Endothelial cell of umbilical vein (primary cell): ENCODE data around the gene EFNA5. TPM values are rescaled to one million over a fixed set of nuclear protein-coding genes. Genes with fewer than 3 reads are reported as not detected.

Experiments
- BruUV-seq: library from RNA; stranded (reverse); fragments of 400-500 nt; replicated peaks from 2 replicates; lab custom pipeline; 2021; lab: Mats Ljungman, UMichigan
- CTCF ChIA-PET: fragments of 300-600, 350-600 bp; sonication (Branson Sonifier 250); formaldehyde crosslinking; loops from one replicate; lab custom pipeline; 2021; ENCODE audit warnings: antibody characterized with exemption, inconsistent platforms; lab: Charles Lee
- POLR2A ChIA-PET: fragments of 300-600, 350-600 bp; sonication (Branson Sonifier 250); formaldehyde crosslinking; loops from one replicate; lab custom pipeline; 2021; ENCODE audit warnings: antibody characterized with exemption, inconsistent platforms; lab: Charles Lee
- DNase-seq: peaks from one replicate; pipeline ENCODE4 v3.0.0-alpha.2; 2011; ENCODE audit warnings: low read depth, low spot score
- FAIRE-seq: peaks from 2 replicates; lab custom pipeline; 2011; peaks lifted over from hg19 to GRCh38; lab: Jason Lieb, UNC
- H2AFZ ChIP-seq: 2 replicates; pipeline ENCODE4 v1.6.0; 2012; ENCODE audit warnings: low read depth, low read length, control low read depth, inconsistent platforms
- H3K27ac ChIP-seq: 2 replicates; pipeline ENCODE4 v1.5.1; 2011; ENCODE audit warnings: low read depth, mild to moderate bottlenecking, control low read depth, low read length, moderate library complexity; ENCODE audit not compliant: insufficient read depth
- H3K27me3 ChIP-seq, 2 experiments: 2 replicates each; pipeline versions ENCODE4 v1.6.0 to v1.6.1; 2011; ENCODE audit warnings: low read length in 2 of 2, mixed read lengths in 1 of 2; ENCODE audit not compliant: control insufficient read depth in 2 of 2, insufficient read depth in 2 of 2
- H3K36me3 ChIP-seq, 2 experiments: 2 replicates in 1 of 2; 3 replicates in 1 of 2; pipeline ENCODE4 v1.5.1; 2011; ENCODE audit warnings: low read length in 2 of 2, mild to moderate bottlenecking in 1 of 2, moderate library complexity in 1 of 2; ENCODE audit not compliant: control insufficient read depth in 2 of 2, insufficient read depth in 2 of 2; ENCODE audit errors: extremely low read depth in 1 of 2
- H3K4me1 ChIP-seq: 3 replicates; pipeline ENCODE4 v1.5.1; 2011; ENCODE audit warnings: mild to moderate bottlenecking, low read length; ENCODE audit not compliant: control insufficient read depth, insufficient read depth; ENCODE audit errors: extremely low read depth
- H3K4me2 ChIP-seq: 2 replicates; pipeline ENCODE4 v1.6.1; 2011; ENCODE audit warnings: low read length, control low read depth, mixed read lengths; ENCODE audit not compliant: insufficient read depth
- H3K4me3 ChIP-seq, 3 experiments: fragments of 200-600 bp in 1 of 3; sonication (generic), shearing (Covaris generic) in 1 of 3; replicated peaks in 1 of 3; 2 replicates each; pipeline ENCODE4 v1.5.1; 2011 to 2016; ENCODE audit warnings: control low read depth in 3 of 3, low read length in 3 of 3, mild to moderate bottlenecking in 2 of 3, inconsistent platforms in 1 of 3, low read depth in 1 of 3, moderate library complexity in 1 of 3; ENCODE audit not compliant: insufficient read depth in 1 of 3
- H3K79me2 ChIP-seq: 2 replicates; pipeline ENCODE4 v1.6.0; 2012; ENCODE audit warnings: low read length, inconsistent platforms; ENCODE audit not compliant: control insufficient read depth, insufficient read depth
- H3K9ac ChIP-seq: replicated peaks from 2 replicates; pipeline ENCODE3; 2011; ENCODE audit warnings: low read length, control low read depth; ENCODE audit not compliant: insufficient read depth; ENCODE audit errors: extremely low read depth
- H3K9me1 ChIP-seq: replicated peaks from 3 replicates; pipeline ENCODE4 v1.6.0; 2011; ENCODE audit warnings: mild to moderate bottlenecking, low read length; ENCODE audit not compliant: control insufficient read depth, insufficient read depth; ENCODE audit errors: extremely low read depth
- H3K9me3 ChIP-seq: replicated peaks from 2 replicates; pipeline ENCODE4 v1.5.1; 2012; ENCODE audit warnings: low read length, inconsistent platforms; ENCODE audit not compliant: control insufficient read depth, insufficient read depth
- H4K20me1 ChIP-seq: replicated peaks from 2 replicates; pipeline ENCODE3; 2011; ENCODE audit warnings: mild to moderate bottlenecking, low read length; ENCODE audit not compliant: control insufficient read depth, insufficient read depth; ENCODE audit errors: extremely low read depth
- CTCF ChIP-seq, 2 donors: IDR thresholded peaks; 1 replicate in 1 of 2; 2 replicates in 1 of 2; pipeline ENCODE4 v1.5.1; 2011; ENCODE audit warnings: low read length in 2 of 2, mild to moderate bottlenecking in 2 of 2, moderate library complexity in 2 of 2, control low read depth in 1 of 2, inconsistent platforms in 1 of 2, low read depth in 1 of 2; ENCODE audit not compliant: insufficient read depth in 1 of 2; ENCODE audit errors: extremely low read depth in 1 of 2
- EZH2 ChIP-seq: IDR thresholded peaks from 2 replicates; pipeline ENCODE4 v1.6.1; 2012; ENCODE audit warnings: borderline replicate concordance, low read depth, mild to moderate bottlenecking, moderate library complexity, low read length, inconsistent platforms; ENCODE audit not compliant: severe bottlenecking
- FOS ChIP-seq: IDR thresholded peaks from 2 replicates; pipeline ENCODE4 v1.6.1; 2011; ENCODE audit warnings: mild to moderate bottlenecking, low read length, moderate library complexity, borderline replicate concordance; ENCODE audit not compliant: insufficient read depth
- GATA2 ChIP-seq: IDR thresholded peaks from 2 replicates; pipeline ENCODE4 v1.7.0; 2011; ENCODE audit warnings: low read depth, mild to moderate bottlenecking, moderate library complexity, mixed read lengths, low read length; ENCODE audit not compliant: insufficient read length, insufficient read depth
- JUN ChIP-seq: IDR thresholded peaks from 2 replicates; pipeline ENCODE4 v1.6.1; 2011; ENCODE audit warnings: borderline replicate concordance, low read depth; ENCODE audit not compliant: insufficient read length, insufficient read depth
- MYC ChIP-seq: IDR thresholded peaks from one replicate; pipeline ENCODE4 v1.6.1; 2011; ENCODE audit warnings: mild to moderate bottlenecking, low read depth, low read length
- POLR2A ChIP-seq: IDR thresholded peaks from 2 replicates; pipeline ENCODE4 v1.6.1; 2012; ENCODE audit warnings: low read depth, mild to moderate bottlenecking, control low read depth, low read length
- POLR2AphosphoS5 ChIP-seq: IDR thresholded peaks from 2 replicates; pipeline ENCODE4 v1.6.1; 2012; ENCODE audit warnings: low read depth, mild to moderate bottlenecking, control low read depth, low read length, moderate library complexity; ENCODE audit not compliant: insufficient read depth
- dilution Hi-C: fragments of 300-500 bp; cut with MboI; formaldehyde crosslinking; loops from one replicate; pipeline ENCODE4 v1.15.0; 2019; ENCODE audit warnings: low sequenced_read_pairs; ENCODE audit not compliant: extremely low pct_ligation_motif_present
- intact Hi-C: fragments of 100-400 bp; cut with micrococcal nuclease; formaldehyde crosslinking; loops from one replicate; pipeline ENCODE4 v1.10.0; 2022
- polyA plus RNA-seq, 4 experiments: library from polyadenylated mRNA; depleted of rRNA in 3 of 4; stranded (reverse) in 3 of 4; unstranded in 1 of 4; fragments of >200 nt; gene quantifications; 2 replicates each; pipeline versions ENCODE4 v1.2.1 to v1.2.3, GENCODE V29; 2011 to 2012; ENCODE audit warnings: missing spikeins in 1 of 4
- total RNA-seq: library from RNA; stranded (reverse); gene quantifications from 2 replicates; pipeline ENCODE4 v1.2.3, GENCODE V29; 2021
- TF ChIP-seq, protein P1 (sequence below): IDR thresholded peaks from 2 replicates; pipeline ENCODE4 v1.6.1; 2011; ENCODE audit not compliant: insufficient read depth, insufficient read length

EFNA5 gene
- total and polyA plus RNA-seq, 2 donors (not counting 3 experiments of a cell fraction or from before 2014, with no cell fraction given) = 13.6 to 22.1 TPM

DNA sequence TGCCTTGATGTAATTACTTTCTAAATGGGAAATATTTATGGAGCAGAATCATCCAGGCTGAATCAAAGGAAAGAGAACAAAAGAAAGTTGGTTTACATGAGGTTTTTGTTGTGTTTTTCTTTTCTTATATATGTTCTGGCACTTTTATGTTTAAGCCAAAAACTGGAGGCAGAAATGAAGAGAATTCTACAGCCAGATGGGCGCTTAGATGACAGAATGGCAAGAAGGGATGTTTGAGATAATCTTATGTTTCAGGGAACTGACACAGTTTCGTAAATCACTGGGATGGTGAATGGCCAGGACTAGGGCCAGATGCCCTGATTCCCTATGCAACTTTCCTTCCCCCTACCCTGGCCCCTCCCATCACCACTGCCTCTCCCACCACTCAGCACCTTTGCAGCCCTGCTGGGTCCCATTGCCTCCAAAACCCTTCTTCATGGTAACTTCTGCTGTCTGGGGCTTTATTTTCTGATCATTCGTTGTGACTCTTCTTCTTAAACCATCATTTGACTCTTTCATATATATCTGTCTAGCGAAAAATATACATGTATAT is 111.8 kb downstream of the EFNA5 start:
- H3K4me3 ChIP-seq = no peak overlapping the region
- TF ChIP-seq POLR2AphosphoS5 = no peak
- no peaks in the 10 kb centered on the region for H3K79me2 ChIP-seq
- BruUV-seq = no TSS peak
- no peaks in the 10 kb centered on the region for H3K4me1 ChIP-seq
- no peak for DNase-seq
- no peaks in the 10 kb centered on the region for H3K9me3 ChIP-seq
- H3K36me3 ChIP-seq = no peaks in the 10 kb centered on the region
- intact Hi-C loops = no loop called here
- no peak overlapping the region for H3K27ac ChIP-seq
- dilution Hi-C loops = no loop called here
- FAIRE-seq = no peak
- H4K20me1 ChIP-seq = no peaks in the 10 kb centered on the region
- no peaks in the 10 kb centered on the region for H3K27me3 ChIP-seq
- POLR2A ChIA-PET = no interaction called here
- H3K9ac ChIP-seq = no peak overlapping the region
- no peak overlapping the region for H2AFZ ChIP-seq
- CTCF ChIA-PET = interaction anchor here (1.4 kb wide), 1 partner anchor 13 kb away, joined by 8 read pairs; no protein-coding TSS in a partner anchor
- no peaks in the 10 kb centered on the region for H3K9me1 ChIP-seq
- no peak overlapping the region for H3K4me2 ChIP-seq

DNA sequence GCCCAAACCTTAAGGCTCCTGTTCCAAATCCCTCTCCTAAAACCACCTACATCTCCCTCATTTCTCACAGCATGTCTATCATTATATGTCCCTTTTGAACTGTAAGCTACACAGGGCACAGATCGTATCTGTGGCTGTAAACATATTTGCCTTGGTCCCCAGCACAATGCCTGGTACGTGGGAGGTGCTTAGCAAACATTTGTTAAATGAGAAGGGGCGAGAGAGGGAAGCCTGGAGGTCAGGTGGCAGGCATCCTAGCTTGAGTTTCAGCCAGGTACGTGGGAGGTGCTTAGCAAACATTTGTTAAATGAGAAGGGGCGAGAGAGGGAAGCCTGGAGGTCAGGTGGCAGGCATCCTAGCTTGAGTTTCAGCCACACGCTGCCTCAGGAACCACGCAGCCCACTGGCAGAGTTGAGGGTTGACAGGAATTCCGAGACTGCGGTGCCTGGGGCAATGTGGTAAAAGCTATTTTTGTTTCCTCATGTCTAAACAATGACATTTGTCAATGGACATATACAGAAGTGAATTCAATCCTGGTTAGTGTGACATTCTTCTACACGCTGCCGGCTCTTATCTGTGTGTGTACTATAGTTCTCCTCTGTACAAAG is 113.6 kb downstream of the EFNA5 start:
- H3K9ac ChIP-seq = no peak overlapping the region
- H2AFZ ChIP-seq = no peak overlapping the region
- DNase-seq (no peak), FAIRE-seq (no peak)
- ChIA-PET POLR2A (no interaction called here), CTCF (interaction anchor here (1.4 kb wide), 3 partner anchors 12 to 15 kb away, joined by 4 to 8 read pairs (median 7); no protein-coding TSS in a partner anchor)
- no peak overlapping the region for H3K27ac ChIP-seq
- TF ChIP-seq JUN (no peak), CTCF (IDR thresholded peaks at IDR 0.05; ENCODE audit: extremely low read depth in 1 of 2, insufficient read depth in 1 of 2, low read depth in 1 of 2, low read length in 2 of 2) (no peak), EZH2 (no peak), FOS (no peak), POLR2AphosphoS5 (no peak), GATA2 (no peak), POLR2A (no peak), MYC (no peak)
- TF ChIP-seq, protein P1, sequence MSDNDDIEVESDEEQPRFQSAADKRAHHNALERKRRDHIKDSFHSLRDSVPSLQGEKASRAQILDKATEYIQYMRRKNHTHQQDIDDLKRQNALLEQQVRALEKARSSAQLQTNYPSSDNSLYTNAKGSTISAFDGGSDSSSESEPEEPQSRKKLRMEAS = no peak
- no peaks in the 10 kb centered on the region for H3K9me3 ChIP-seq
- no peaks in the 10 kb centered on the region for H3K27me3 ChIP-seq
- no peak overlapping the region for H3K4me3 ChIP-seq
- intact Hi-C loops = no loop called here
- H4K20me1 ChIP-seq = no peaks in the 10 kb centered on the region
- H3K79me2 ChIP-seq = no peaks in the 10 kb centered on the region
- H3K9me1 ChIP-seq = no peaks in the 10 kb centered on the region
- dilution Hi-C loops = no loop called here
- H3K4me2 ChIP-seq = no peak overlapping the region
- no TSS peak for BruUV-seq
- H3K36me3 ChIP-seq = no peaks in the 10 kb centered on the region
- no peaks in the 10 kb centered on the region for H3K4me1 ChIP-seq
